SK-N-SH treated with all-trans-retinoic acid at 6 μM for 48 hours (cell line): ENCODE results near the gene CALML5.

Source experiments
- CREB5 ChIP-seq: fragments of 250-450 bp; sonication (Bioruptor Pico); IDR thresholded peaks from 2 replicates; pipeline ENCODE4 v1.5.1; 2020; ENCODE audit warnings: low read depth, mild to moderate bottlenecking, moderate library complexity
- ESRRG ChIP-seq: fragments of 250-450 bp; sonication (Bioruptor Pico); IDR thresholded peaks from 2 replicates; pipeline ENCODE4 v1.6.1; 2021; ENCODE audit warnings: mild to moderate bottlenecking
- GLIS3 ChIP-seq: fragments of 250-450 bp; sonication (Bioruptor Pico); IDR thresholded peaks from 2 replicates; pipeline ENCODE4 v1.5.0; 2020; ENCODE audit warnings: mild to moderate bottlenecking, moderate library complexity
- PATZ1 ChIP-seq: fragments of 250-450 bp; sonication (Bioruptor Pico); IDR thresholded peaks from 2 replicates; pipeline ENCODE4 v1.8.0; 2020; ENCODE audit warnings: mild to moderate bottlenecking, moderate library complexity, borderline replicate concordance
- POU6F1 ChIP-seq: fragments of 250-450 bp; sonication (Bioruptor Pico); IDR thresholded peaks from 2 replicates; pipeline ENCODE4 v1.8.0; 2021; ENCODE audit warnings: low read depth, mild to moderate bottlenecking, moderate library complexity, borderline replicate concordance
- RARB ChIP-seq: fragments of 250-450 bp; sonication (Bioruptor Pico); IDR thresholded peaks from 2 replicates; pipeline ENCODE4 v1.8.0; 2021; ENCODE audit warnings: mild to moderate bottlenecking, moderate library complexity
- ZNF565 ChIP-seq: fragments of 450-650 bp; formaldehyde crosslinking; conservative IDR thresholded peaks from 2 replicates; pipeline ENCODE4 v1.5.0; 2020; ENCODE audit warnings: low read depth, mild to moderate bottlenecking, moderate library complexity
- ZNF70 ChIP-seq: fragments of 450-650 bp; formaldehyde crosslinking; IDR thresholded peaks from 2 replicates; pipeline ENCODE4 v1.5.0; 2020; ENCODE audit warnings: mild to moderate bottlenecking, moderate library complexity

- TF ChIP-seq ZNF70 (CRISPR knock-in tag): no peak
- no peak for TF ChIP-seq CREB5
- TF ChIP-seq PATZ1 (CRISPR knock-in tag): no peak
- TF ChIP-seq ESRRG: no peak
- TF ChIP-seq RARB (CRISPR knock-in tag): no peak
- no peak for TF ChIP-seq POU6F1 (CRISPR knock-in tag)
- no peak for TF ChIP-seq GLIS3 (CRISPR knock-in tag)
- TF ChIP-seq ZNF565 (CRISPR knock-in tag): no peak
These were observed 14.1 kb downstream of the CALML5 start for GRCh38 chr10:5485290-5485689.
